HL-60/S4 treated with retinoic acid at 250 ng/mL for 4 days and 3 days (cell line): ENCODE results near the gene PPM1L.

Source experiments
- in situ Hi-C: fragments of 300-500 bp; cut with MboI; formaldehyde crosslinking; loops from 2 replicates; pipeline ENCODE4 v1.7.0; 2022; ENCODE audit warnings: low sequenced_read_pairs

Gene PPM1L

GRCh38 chr3:160758929-160759577 lies 3.0 kb downstream of the PPM1L start:
- in situ Hi-C loops = no loop called here

- in situ Hi-C loops = no loop called here
Measured at GRCh38 chr3:160763073-160763472, 7.0 kb downstream of the PPM1L start.

GRCh38 chr3:160765211-160765610 lies 9.2 kb downstream of the PPM1L start:
- in situ Hi-C loops = no loop called here

- in situ Hi-C loops = no loop called here
Measured at GRCh38 chr3:160768031-160768430, 12.0 kb downstream of the PPM1L start.

- in situ Hi-C loops = no loop called here
Measured at GRCh38 chr3:160768918-160769317, 12.9 kb downstream of the PPM1L start.

- in situ Hi-C loops = no loop called here
Measured at GRCh38 chr3:160771811-160772459, 15.9 kb downstream of the PPM1L start.

- in situ Hi-C loops = no loop called here
Measured at GRCh38 chr3:160773722-160774121, 17.7 kb downstream of the PPM1L start.

- in situ Hi-C loops = no loop called here
Measured at GRCh38 chr3:160774172-160774571, 18.1 kb downstream of the PPM1L start.

GRCh38 chr3:160778480-160778879 lies 22.4 kb downstream of the PPM1L start:
- in situ Hi-C loops = no loop called here

GRCh38 chr3:160779040-160779439 lies 23.0 kb downstream of the PPM1L start:
- in situ Hi-C loops = no loop called here

GRCh38 chr3:160780245-160780644 lies 24.2 kb downstream of the PPM1L start:
- in situ Hi-C loops = no loop called here

- in situ Hi-C loops = no loop called here
Measured at GRCh38 chr3:160781402-160781801, 25.4 kb downstream of the PPM1L start.

GRCh38 chr3:160781863-160782262 lies 25.8 kb downstream of the PPM1L start:
- in situ Hi-C loops = no loop called here

GRCh38 chr3:160784853-160785252 lies 28.8 kb downstream of the PPM1L start:
- in situ Hi-C loops = no loop called here

GRCh38 chr3:160790726-160791125 lies 34.7 kb downstream of the PPM1L start:
- in situ Hi-C loops = no loop called here

- in situ Hi-C loops = no loop called here
Measured at GRCh38 chr3:160792540-160792939, 36.5 kb downstream of the PPM1L start.

- in situ Hi-C loops = no loop called here
Measured at GRCh38 chr3:160793722-160794252, 37.8 kb downstream of the PPM1L start.

GRCh38 chr3:160796089-160796812 lies 40.2 kb downstream of the PPM1L start:
- in situ Hi-C loops = no loop called here

GRCh38 chr3:160796813-160797164 lies 40.8 kb downstream of the PPM1L start:
- in situ Hi-C loops = no loop called here

- in situ Hi-C loops = no loop called here
Measured at GRCh38 chr3:160797356-160797755, 41.3 kb downstream of the PPM1L start.

GRCh38 chr3:160801386-160802118 lies 45.5 kb downstream of the PPM1L start:
- in situ Hi-C loops = no loop called here
